ENCODE measurements around the gene CRTC1.

Gene CRTC1

DNA sequence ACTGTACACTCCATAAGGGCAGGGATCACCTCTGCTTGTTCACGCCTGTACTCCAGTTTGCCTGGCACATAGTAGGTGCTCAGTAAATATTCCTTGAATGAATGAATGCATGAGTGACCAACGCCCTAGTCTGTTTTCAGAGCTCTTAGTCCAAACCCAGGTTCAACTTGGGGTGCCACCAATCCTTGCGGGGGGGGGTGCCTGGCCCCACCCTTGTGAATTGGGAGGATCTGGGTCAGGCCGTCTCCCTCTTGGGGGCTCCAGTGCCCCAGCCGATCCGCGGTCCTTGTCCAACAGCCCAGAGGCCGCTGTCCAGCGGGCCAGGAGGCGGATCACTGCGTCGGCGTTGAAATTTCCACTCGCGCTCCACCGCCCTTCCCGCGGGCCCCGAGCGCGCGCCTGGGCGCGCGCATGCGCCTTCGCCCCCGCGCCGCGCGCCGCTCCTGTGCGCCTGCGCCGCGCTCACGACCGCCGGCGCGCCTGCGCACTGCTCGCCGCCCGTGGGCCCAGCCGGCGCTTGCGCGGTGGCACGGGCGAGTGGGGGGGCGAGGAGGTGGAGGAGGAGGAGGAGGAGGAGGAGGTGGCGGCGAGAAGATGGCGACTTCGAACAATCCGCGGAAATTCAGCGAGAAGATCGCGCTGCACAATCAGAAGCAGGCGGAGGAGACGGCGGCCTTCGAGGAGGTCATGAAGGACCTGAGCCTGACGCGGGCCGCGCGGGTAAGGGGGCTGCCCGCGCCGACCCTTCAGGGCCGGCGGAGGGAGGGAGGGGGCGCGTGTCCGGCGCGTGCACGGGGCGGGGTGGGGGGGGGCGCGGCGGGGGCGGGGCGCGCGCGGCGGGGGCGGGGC is at the start of gene CRTC1:
CRTC1 (plus strand) TSS at position 572 of the 849 bp plus-strand sequence; CDS start at position 595, 23 bp downstream.
- peak; percentile 91 for DNase-seq (ENCODE audit: low spot score)

GRCh38 chr19:18634612-18635297 is 48.7 kb upstream of the CRTC1 start:
- no peak for DNase-seq (ENCODE audit: low spot score)

- DNase-seq (ENCODE audit: low spot score): no peak
Measured at GRCh38 chr19:18635831-18636182, 47.7 kb upstream of the CRTC1 start.

DNA sequence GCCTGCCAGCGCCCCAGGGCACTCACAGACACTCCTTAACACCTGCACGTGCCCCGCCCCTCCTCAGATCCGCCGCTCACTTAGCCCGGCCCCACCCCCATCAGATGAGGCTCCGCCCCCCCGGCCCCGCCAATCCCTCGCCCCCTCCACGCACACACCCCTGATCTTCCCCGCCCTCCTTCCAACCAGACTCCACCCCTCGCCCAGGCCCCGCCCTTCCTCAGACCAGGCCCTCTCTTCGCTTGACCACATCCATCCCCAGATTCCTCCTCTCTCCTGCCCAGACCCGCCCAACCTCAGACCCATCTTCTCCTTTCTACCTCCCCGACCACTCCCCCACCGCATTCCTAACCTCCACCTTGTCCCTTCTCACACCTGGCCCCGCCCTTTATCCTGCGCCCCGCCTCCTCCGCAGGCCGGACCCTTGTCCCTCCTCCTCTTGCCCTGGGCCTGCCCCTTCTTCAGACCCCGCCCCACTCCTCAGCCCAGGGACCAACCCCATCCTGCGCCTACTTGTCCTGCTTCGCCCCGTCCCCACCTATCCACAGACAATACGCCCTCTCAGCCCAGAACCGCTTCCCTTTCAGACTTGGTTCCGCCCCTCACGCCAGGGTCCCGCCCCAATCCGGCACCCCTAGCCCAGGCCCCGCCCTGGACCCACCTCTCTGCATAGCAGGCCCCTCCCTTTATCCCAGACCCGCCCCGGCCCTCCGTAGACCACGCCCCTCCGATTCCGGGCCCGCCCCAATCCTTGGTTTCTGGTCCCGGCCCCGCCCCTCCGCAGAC is 47.1 kb upstream of the CRTC1 start:
- DNase-seq (ENCODE audit: low spot score): peak; percentile 98

- no peak for DNase-seq (ENCODE audit: low spot score)
Measured at GRCh38 chr19:18636969-18637629, 46.4 kb upstream of the CRTC1 start, which contains the start of gene KLHL26. Gene KLHL26, plus strand, starts transcription at chr19:18637028. Its CDS starts 27 bp downstream, at chr19:18637055.

GRCh38 chr19:18637673-18638630 is 45.5 kb upstream of the CRTC1 start:
- DNase-seq (ENCODE audit: low spot score): no peak

DNA sequence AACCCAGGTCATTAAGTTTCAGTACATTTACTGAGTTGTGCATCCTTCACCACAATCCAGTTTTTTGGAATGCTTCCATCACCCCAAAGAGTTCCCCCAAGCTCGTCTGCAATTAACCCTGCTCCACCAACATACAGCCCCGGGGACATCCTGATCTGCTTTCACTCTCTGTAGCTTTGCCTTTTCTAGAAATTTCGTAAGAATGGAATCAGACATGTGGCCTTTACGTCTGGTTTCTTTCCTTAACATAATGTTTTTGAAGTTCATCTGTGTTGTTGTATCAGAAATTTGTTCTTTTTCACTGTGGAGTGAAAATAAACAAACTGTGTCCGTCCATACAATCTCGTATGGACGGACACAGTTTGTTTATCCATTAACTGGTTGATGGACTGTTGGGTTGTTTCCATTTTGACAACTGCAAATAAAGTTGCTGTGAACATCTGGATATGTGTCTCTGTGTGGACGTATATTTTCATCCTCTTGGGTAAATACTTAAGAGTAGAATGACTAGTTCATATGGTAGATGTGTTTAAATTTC is 43.7 kb upstream of the CRTC1 start:
- no peak for DNase-seq (ENCODE audit: low spot score)

DNA sequence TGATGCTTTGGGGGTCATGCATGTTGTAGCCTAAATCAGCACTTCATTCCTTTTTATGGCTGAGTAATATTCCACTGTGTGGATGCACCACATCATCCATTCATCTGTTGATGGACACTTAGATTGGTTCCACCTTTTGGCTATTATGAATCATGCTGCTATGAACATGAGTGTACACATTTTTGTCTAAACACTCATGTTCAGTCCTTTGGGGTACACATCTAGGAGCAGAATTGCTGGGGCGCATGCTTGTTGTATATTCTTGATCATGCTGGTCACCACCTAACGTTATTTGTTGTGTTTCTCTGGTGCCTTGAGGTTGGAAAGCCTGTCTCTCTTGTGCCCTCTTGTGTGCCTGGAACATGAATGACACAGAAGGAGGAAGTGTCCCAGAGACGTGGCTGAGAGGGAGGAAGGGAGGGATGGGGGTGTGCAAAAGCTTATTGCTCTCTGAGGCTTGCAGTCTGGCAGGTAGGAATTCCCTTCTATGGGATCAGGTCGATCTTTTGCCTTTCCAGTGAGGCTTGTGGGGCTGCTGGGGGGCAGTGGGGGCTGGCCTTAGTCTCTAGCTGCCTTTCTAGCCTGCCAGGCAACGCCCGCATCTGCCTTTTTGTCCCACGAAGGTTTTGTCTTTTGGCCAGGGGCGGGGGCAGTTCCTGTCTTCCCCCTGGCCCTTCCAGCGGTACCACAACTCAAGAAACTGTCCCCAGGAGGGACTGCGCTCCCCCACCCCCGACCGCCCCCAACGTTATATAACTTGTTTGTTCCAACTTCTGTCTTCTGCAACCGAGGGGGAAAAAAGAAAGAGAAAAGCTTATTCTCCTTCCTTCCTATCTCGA is 39.1 kb upstream of the CRTC1 start:
- no peak for DNase-seq (ENCODE audit: low spot score)

GRCh38 chr19:18645035-18645511 is 38.4 kb upstream of the CRTC1 start:
- no peak for DNase-seq (ENCODE audit: low spot score)

GRCh38 chr19:18646535-18647370 is 36.7 kb upstream of the CRTC1 start:
- DNase-seq (ENCODE audit: low spot score): no peak

DNA sequence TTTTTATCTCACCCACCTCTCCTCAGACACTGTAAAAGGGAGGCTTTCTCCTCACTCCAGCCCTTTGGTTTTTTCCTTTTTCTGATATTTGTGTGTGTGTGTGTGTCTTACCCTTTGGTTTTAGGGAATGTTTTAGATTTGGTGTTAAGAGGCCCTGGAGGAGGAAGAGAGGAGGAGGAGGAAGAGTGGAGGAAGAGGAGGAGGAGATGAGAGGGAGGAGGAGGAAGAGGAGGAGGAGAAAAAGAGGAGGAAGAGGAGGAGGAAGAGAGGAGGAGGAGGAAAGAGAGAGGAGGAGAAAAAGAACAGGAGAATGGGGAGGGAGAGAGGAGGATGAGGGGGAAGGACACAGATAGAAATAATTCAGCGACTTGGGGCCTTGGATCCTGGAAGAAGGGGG is 36.1 kb upstream of the CRTC1 start:
- DNase-seq (ENCODE audit: low spot score): no peak

- no peak for DNase-seq (ENCODE audit: low spot score)
Measured at GRCh38 chr19:18647807-18648206, 35.7 kb upstream of the CRTC1 start.

GRCh38 chr19:18648973-18649315 is 34.5 kb upstream of the CRTC1 start:
- DNase-seq (ENCODE audit: low spot score): no peak

GRCh38 chr19:18649371-18650020 is 34.0 kb upstream of the CRTC1 start:
- no peak for DNase-seq (ENCODE audit: low spot score)

DNA sequence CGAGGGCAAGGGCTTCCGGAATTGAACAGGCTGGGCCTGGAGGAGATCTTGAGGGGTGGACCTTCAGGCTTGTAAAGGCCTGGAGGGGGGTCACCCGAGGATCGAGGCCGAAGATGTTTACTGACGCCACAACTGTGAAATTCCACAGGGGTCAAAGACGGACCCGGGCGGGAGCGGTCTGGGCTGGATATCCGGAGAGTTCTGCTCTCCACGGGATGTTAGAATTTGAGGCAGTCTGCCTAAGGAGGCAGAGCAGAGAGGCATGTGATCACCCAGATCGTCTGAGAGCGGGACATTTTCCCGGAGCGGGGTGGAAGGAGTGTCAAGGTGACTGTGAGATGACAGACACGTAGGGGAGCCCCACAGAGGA is 33.5 kb upstream of the CRTC1 start:
- DNase-seq (ENCODE audit: low spot score): no peak

GRCh38 chr19:18650468-18651041 is 32.9 kb upstream of the CRTC1 start:
- no peak for DNase-seq (ENCODE audit: low spot score)

- DNase-seq (ENCODE audit: low spot score): no peak
Measured at GRCh38 chr19:18651300-18651699, 32.2 kb upstream of the CRTC1 start.

- DNase-seq (ENCODE audit: low spot score): no peak
Measured at GRCh38 chr19:18651733-18652132, 31.7 kb upstream of the CRTC1 start.
